Panc1 (cell line): ENCODE measurements around the gene SCRN1. TPM values are rescaled to one million over a fixed set of nuclear protein-coding genes. Genes with fewer than 3 reads are reported as not detected.

Experiments used
- ATAC-seq: fragments of 200-7000 bp; cut with Tn5 transposase; 2 replicates; pipeline ENCODE4 v1.9.1; 2020; ENCODE audit warnings: mild to moderate bottlenecking, moderate library complexity
- BruUV-seq: library from RNA; stranded (reverse); fragments of 400-500 nt; replicated peaks from 2 replicates; lab custom pipeline; 2021; lab: Mats Ljungman, UMichigan
- CTCF ChIA-PET: fragments of 300-600 bp; sonication (Branson Sonifier 250); formaldehyde crosslinking; loops from one replicate; lab custom pipeline; 2022; ENCODE audit warnings: antibody characterized with exemption; lab: Charles Lee
- POLR2A ChIA-PET: fragments of 300-600 bp; sonication (Branson Sonifier 250); formaldehyde crosslinking; loops from one replicate; lab custom pipeline; 2022; ENCODE audit warnings: antibody characterized with exemption; lab: Charles Lee
- DNase-seq: peaks from one replicate; pipeline ENCODE4 v3.0.0-alpha.2; 2010; ENCODE audit warnings: low read depth, low spot score
- H3K27ac ChIP-seq: 2 replicates; pipeline ENCODE4 v1.5.1; 2011; ENCODE audit warnings: mild to moderate bottlenecking, low read length, inconsistent platforms
- H3K27me3 ChIP-seq: fragments of 200-500 bp; sonication (Bioruptor generic); 2 replicates; pipeline ENCODE4 v1.6.0; 2014; ENCODE audit warnings: low read length, inconsistent platforms; ENCODE audit not compliant: control insufficient read depth, insufficient read depth
- H3K36me3 ChIP-seq: fragments of 200-500 bp; sonication (Bioruptor generic); 2 replicates; pipeline ENCODE4 v1.5.1; 2014; ENCODE audit warnings: inconsistent platforms, mild to moderate bottlenecking, low read length, moderate library complexity; ENCODE audit not compliant: control insufficient read depth, insufficient read depth
- H3K4me1 ChIP-seq: 2 replicates; pipeline ENCODE4 v1.5.1; 2011; ENCODE audit warnings: inconsistent platforms, mild to moderate bottlenecking, low read length, moderate library complexity; ENCODE audit not compliant: control insufficient read depth, insufficient read depth
- H3K4me3 ChIP-seq, 2 experiments: 2 replicates each; pipeline ENCODE4 v1.5.1; 2011 to 2012; ENCODE audit warnings: low read depth in 2 of 2, low read length in 2 of 2, mild to moderate bottlenecking in 2 of 2, inconsistent platforms in 1 of 2, moderate library complexity in 1 of 2
- H3K9me3 ChIP-seq: fragments of 200-500 bp; sonication (Bioruptor generic); 2 replicates; pipeline ENCODE4 v1.5.1; 2014; ENCODE audit warnings: low read depth, mild to moderate bottlenecking, inconsistent platforms, low read length, moderate library complexity; ENCODE audit not compliant: control insufficient read depth, insufficient read depth
- CTCF ChIP-seq: fragments of 450-650 bp; IDR thresholded peaks from 2 replicates; pipeline ENCODE4 v1.5.1; 2017; ENCODE audit warnings: mild to moderate bottlenecking
- POLR2AphosphoS5 ChIP-seq: IDR thresholded peaks from 2 replicates; pipeline ENCODE4 v1.6.1; 2012; ENCODE audit warnings: mild to moderate bottlenecking, low read depth, low read length, moderate library complexity
- REST ChIP-seq, 2 experiments: IDR thresholded peaks; 2 replicates each; pipeline ENCODE4 v1.6.1; 2011 to 2012; ENCODE audit warnings: low read depth in 2 of 2, control low read depth in 1 of 2, low read length in 1 of 2, mild to moderate bottlenecking in 1 of 2, moderate library complexity in 1 of 2; ENCODE audit not compliant: insufficient read depth in 1 of 2
- SIN3A ChIP-seq: IDR thresholded peaks from 2 replicates; pipeline ENCODE4 v1.6.1; 2012; ENCODE audit warnings: low read depth, mild to moderate bottlenecking, low read length, moderate library complexity, borderline replicate concordance; ENCODE audit not compliant: insufficient read depth
- TCF7L2 ChIP-seq: IDR thresholded peaks from 2 replicates; pipeline ENCODE4 v1.6.1; 2011; ENCODE audit warnings: mild to moderate bottlenecking, low read depth, low read length, inconsistent platforms
- in situ Hi-C: cut with HindIII; loops from 2 replicates; pipeline ENCODE4 v1.10.0; 2016; ENCODE audit warnings: low sequenced_read_pairs, low pct_unique_long_range_greater_than_20kb
- intact Hi-C: fragments of 100-400 bp; cut with micrococcal nuclease; formaldehyde crosslinking; loops from one replicate; pipeline ENCODE4 v1.10.0; 2022; ENCODE audit not compliant: unreplicated experiment
- total RNA-seq: library from RNA; stranded (reverse); gene quantifications from one replicate; pipeline ENCODE4 v1.2.1, GENCODE V29; 2021; ENCODE audit not compliant: unreplicated experiment

SCRN1 gene
- total RNA-seq, 1 experiment from 2014 or later = 189 TPM

GRCh38 chr7:30012757-30013156, 23.2 kb upstream of the SCRN1 start:
- no peaks in the 10 kb centered on the region for H3K27me3 ChIP-seq
- H3K36me3 ChIP-seq = 0 out of 2 replicates have a peak, but pooled peaks cover 4% of the 10 kb centered on the region
- no peak overlapping the region for H3K27ac ChIP-seq
- ChIA-PET CTCF (no interaction called here), POLR2A (no interaction called here)
- TF ChIP-seq SIN3A (no peak), REST (IDR thresholded peaks at IDR 0.05; ENCODE audit: insufficient read depth in 1 of 2, low read depth in 2 of 2, low read length in 1 of 2) (no peak), TCF7L2 (no peak), CTCF (no peak), POLR2AphosphoS5 (no peak)
- no TSS peak for BruUV-seq
- no peak for ATAC-seq
- H3K4me1 ChIP-seq = no peaks in the 10 kb centered on the region
- no peak overlapping the region for H3K4me3 ChIP-seq
- no peak for DNase-seq
- H3K9me3 ChIP-seq = no peaks in the 10 kb centered on the region
- in situ Hi-C loops (no loop called here), intact Hi-C loops (no loop called here)

- 0 out of 2 replicates have a peak, but pooled peaks cover 4% of the 10 kb centered on the region for H3K36me3 ChIP-seq
- DNase-seq (no peak), ATAC-seq (no peak)
- no TSS peak for BruUV-seq
- H3K27me3 ChIP-seq = no peaks in the 10 kb centered on the region
- no peak overlapping the region for H3K27ac ChIP-seq
- H3K4me3 ChIP-seq = no peak overlapping the region
- no peaks in the 10 kb centered on the region for H3K9me3 ChIP-seq
- no peaks in the 10 kb centered on the region for H3K4me1 ChIP-seq
- TF ChIP-seq CTCF (no peak), REST (IDR thresholded peaks at IDR 0.05; ENCODE audit: insufficient read depth in 1 of 2, low read depth in 2 of 2, low read length in 1 of 2) (no peak), SIN3A (no peak), TCF7L2 (no peak), POLR2AphosphoS5 (no peak)
- POLR2A ChIA-PET = interaction anchor here (0.6 kb wide), 1 partner anchor 17 kb away, joined by 10 read pairs; no protein-coding TSS in a partner anchor
- in situ Hi-C loops = no loop called here
- CTCF ChIA-PET = no interaction called here
- intact Hi-C loops = no loop called here
These were observed 20.4 kb upstream of the SCRN1 start for GRCh38 chr7:30010021-30010420.
